A549 (cell line): Measurements from ENCODE around the gene SLAMF8. TPM values are rescaled to one million over a fixed set of nuclear protein-coding genes. Genes with fewer than 3 reads are reported as not detected.

Source experiments
- ATAC-seq, 2 experiments: fragments of 200-7000 bp in 1 of 2; fragments of >200 bp in 1 of 2; cut with Nextera tagmentation in 1 of 2; cut with Tn5 transposase in 1 of 2; 3 replicates each; pipeline versions ENCODE4 v1.8.0 to v1.9.1; 2018 to 2020; ENCODE audit warnings: mild to moderate bottlenecking in 1 of 2, moderate library complexity in 1 of 2
- CTCF ChIA-PET: fragments of 300-600 bp; sonication (Branson Sonifier 250); formaldehyde crosslinking; extraction: SDS; loops from one replicate; lab custom pipeline; 2021; ENCODE audit warnings: antibody characterized with exemption, inconsistent platforms; lab: Yijun Ruan, JAX
- POLR2A ChIA-PET: fragments of 350-600 bp; formaldehyde crosslinking; extraction: SDS; loops from one replicate; lab custom pipeline; 2021; ENCODE audit warnings: antibody characterized with exemption, inconsistent platforms; lab: Yijun Ruan, JAX
- DNase-seq, 2 experiments: peaks; one replicate each; pipeline versions ENCODE4 v3.0.0 to v3.0.0-alpha.2; 2011 to 2016; ENCODE audit warnings: low read depth in 1 of 2, low spot score in 1 of 2
- FAIRE-seq: peaks from 2 replicates; lab custom pipeline; 2011; peaks lifted over from hg19 to GRCh38; lab: Jason Lieb, UNC
- H3K27ac ChIP-seq, 2 experiments: fragments of >200 bp; sonication (Bioruptor Twin); formaldehyde crosslinking; 3 replicates each; pipeline ENCODE4 v1.5.1; 2016 to 2017
- H3K4me1 ChIP-seq: fragments of >200 bp; sonication (Bioruptor Twin); formaldehyde crosslinking; 3 replicates; pipeline ENCODE4 v1.6.1; 2016
- H3K4me2 ChIP-seq: fragments of >200 bp; sonication (Bioruptor Twin); formaldehyde crosslinking; 3 replicates; pipeline ENCODE4 v1.6.1; 2016
- H3K4me3 ChIP-seq: fragments of >200 bp; sonication (Bioruptor Twin); formaldehyde crosslinking; 3 replicates; pipeline ENCODE4 v1.5.1; 2016
- H3K9me3 ChIP-seq: fragments of >200 bp; sonication (Bioruptor Twin); formaldehyde crosslinking; 3 replicates; pipeline ENCODE4 v1.6.1; 2016
- ATOH8 ChIP-seq: fragments of 250-450 bp; sonication (Bioruptor Pico); IDR thresholded peaks from 2 replicates; pipeline ENCODE4 v1.5.0; 2020; ENCODE audit warnings: low read depth, mild to moderate bottlenecking, moderate library complexity
- BCL3 ChIP-seq: fragments of >200 bp; sonication (Bioruptor Twin); formaldehyde crosslinking; IDR thresholded peaks from 3 replicates; pipeline ENCODE4 v1.6.1; 2016
- CBX2 ChIP-seq: fragments of 200-600 bp; sonication (generic); IDR thresholded peaks from 2 replicates; pipeline ENCODE4 v1.6.1; 2016; ENCODE audit warnings: low read depth, mild to moderate bottlenecking, borderline replicate concordance
- CEBPB ChIP-seq, 2 experiments: fragments of >200 bp in 1 of 2; sonication (Bioruptor Twin) in 1 of 2; formaldehyde crosslinking in 1 of 2; IDR thresholded peaks; 2 replicates each; pipeline ENCODE4 v1.6.1; 2012 to 2016
- E2F6 ChIP-seq: IDR thresholded peaks from 2 replicates; pipeline ENCODE4 v1.6.1; 2012; ENCODE audit warnings: low read depth, borderline replicate concordance
- FOSL2 ChIP-seq, 2 experiments: fragments of 450-650 bp in 1 of 2; fragments of >200 bp in 1 of 2; sonication (Bioruptor Twin) in 1 of 2; formaldehyde crosslinking; IDR thresholded peaks; 2 replicates each; pipeline versions ENCODE4 v1.5.0 to v1.6.1; 2016 to 2020; ENCODE audit warnings: mild to moderate bottlenecking in 1 of 2, moderate library complexity in 1 of 2
- FOXS1 ChIP-seq: fragments of 250-450 bp; sonication (Bioruptor Pico); IDR thresholded peaks from 2 replicates; pipeline ENCODE4 v1.5.0; 2020; ENCODE audit warnings: mild to moderate bottlenecking, moderate library complexity
- GATA3 ChIP-seq: IDR thresholded peaks from 2 replicates; pipeline ENCODE4 v1.6.1; 2012; ENCODE audit warnings: borderline replicate concordance
- HEYL ChIP-seq: fragments of 250-450 bp; sonication (Bioruptor Pico); IDR thresholded peaks from 2 replicates; pipeline ENCODE4 v1.8.0; 2021; ENCODE audit warnings: mild to moderate bottlenecking, moderate library complexity
- HOXB13 ChIP-seq: fragments of 250-450 bp; sonication (Bioruptor Pico); IDR thresholded peaks from 2 replicates; pipeline ENCODE4 v1.5.0; 2020; ENCODE audit warnings: low read depth, mild to moderate bottlenecking, moderate library complexity
- HOXB5 ChIP-seq: fragments of 250-450 bp; sonication (Bioruptor Pico); IDR thresholded peaks from 2 replicates; pipeline ENCODE4 v1.5.0; 2020; ENCODE audit warnings: mild to moderate bottlenecking, moderate library complexity
- JUN ChIP-seq, 2 experiments: fragments of >200 bp; sonication (Bioruptor Twin); formaldehyde crosslinking; IDR thresholded peaks; 2 replicates in 1 of 2; 3 replicates in 1 of 2; pipeline ENCODE4 v1.6.1; 2016 to 2017
- JUNB ChIP-seq: fragments of >200 bp; sonication (Bioruptor Twin); formaldehyde crosslinking; IDR thresholded peaks from 2 replicates; pipeline ENCODE4 v1.6.1; 2016
- MAFK ChIP-seq: fragments of 450-650 bp; IDR thresholded peaks from 2 replicates; pipeline ENCODE4 v1.6.1; 2014; ENCODE audit not compliant: partially characterized antibody
- MYC ChIP-seq: IDR thresholded peaks from 2 replicates; pipeline ENCODE4 v1.6.1; 2012; ENCODE audit warnings: mild to moderate bottlenecking, inconsistent platforms, low read length, improper control_type of control experiment, borderline replicate concordance
- NPAS2 ChIP-seq: fragments of 250-450 bp; sonication (Bioruptor Pico); IDR thresholded peaks from 2 replicates; pipeline ENCODE4 v1.8.0; 2022; ENCODE audit warnings: mild to moderate bottlenecking, moderate library complexity, borderline replicate concordance
- PHF8 ChIP-seq: fragments of 200-600 bp; sonication (generic); IDR thresholded peaks from 2 replicates; pipeline ENCODE4 v1.6.1; 2016; ENCODE audit warnings: low read depth, mild to moderate bottlenecking, antibody characterized with exemption, moderate library complexity, borderline replicate concordance
- RCOR1 ChIP-seq: fragments of 150-350 bp; IDR thresholded peaks from 2 replicates; pipeline ENCODE4 v1.6.1; 2014; ENCODE audit warnings: antibody characterized with exemption, low read length, low read depth
- REST ChIP-seq: fragments of 200-600 bp; sonication (generic); IDR thresholded peaks from 2 replicates; pipeline ENCODE4 v1.6.1; 2016; ENCODE audit warnings: antibody characterized with exemption, mild to moderate bottlenecking, moderate library complexity
- RFX5 ChIP-seq: fragments of 450-650 bp; IDR thresholded peaks from 2 replicates; pipeline ENCODE4 v1.7.1; 2014; ENCODE audit warnings: antibody characterized with exemption, mild to moderate bottlenecking, moderate library complexity
- SREBF2 ChIP-seq: fragments of 450-650 bp; IDR thresholded peaks from 2 replicates; pipeline ENCODE4 v1.6.1; 2014; ENCODE audit warnings: mild to moderate bottlenecking, moderate library complexity
- USF2 ChIP-seq: fragments of 450-650 bp; IDR thresholded peaks from 2 replicates; pipeline ENCODE4 v1.6.1; 2014; ENCODE audit warnings: antibody characterized with exemption
- ZC3H11A ChIP-seq: fragments of 450-650 bp; IDR thresholded peaks from 2 replicates; pipeline ENCODE4 v1.6.1; 2014; ENCODE audit warnings: antibody characterized with exemption, mild to moderate bottlenecking
- ZSCAN20 ChIP-seq: fragments of 250-450 bp; sonication (Bioruptor Pico); IDR thresholded peaks from 2 replicates; pipeline ENCODE4 v1.8.0; 2022; ENCODE audit warnings: mild to moderate bottlenecking, moderate library complexity
- WGBS: methylation state at CpG from one replicate; pipeline ENCODE4 v1.1.6; 2017; ENCODE audit errors: missing lambda C conversion rate; 5-methylcytosine and 5-hydroxymethylcytosine counted together
- polyA plus RNA-seq, 4 experiments: library from polyadenylated mRNA; depleted of rRNA in 3 of 4; stranded (reverse); fragments of >200 nt; fragmentation: RNase III in 1 of 4; extraction: RNeasy Plus Mini Kit Qiagen cat#74134 plus additional on column Dnase treatment in 1 of 4; gene quantifications; 2 replicates in 3 of 4; 3 replicates in 1 of 4; pipeline ENCODE4 v1.2.3, GENCODE V29; 2011 to 2017

Gene SLAMF8
- polyA plus RNA-seq, 2 of the 4 experiments (the other 2 are of a cell fraction), result not detected

- DNase-seq (no peak), ATAC-seq (no peak), FAIRE-seq (no peak)
- WGBS, result 71% methylated on average over 3 of the region's 3 CpGs
- H3K4me3 ChIP-seq, result no peak overlapping the region
- TF ChIP-seq MYC (no peak), HOXB5 (CRISPR knock-in tag) (no peak), CBX2 (no peak), ATOH8 (CRISPR knock-in tag) (no peak), BCL3 (no peak), FOXS1 (no peak), USF2 (no peak), REST (no peak), E2F6 (no peak), GATA3 (no peak), MAFK (no peak), RFX5 (no peak), SREBF2 (no peak), CEBPB (IDR thresholded peaks at IDR 0.05) (no peak), ZSCAN20 (CRISPR knock-in tag) (no peak), JUN (IDR thresholded peaks at IDR 0.05) (no peak), JUNB (no peak), ZC3H11A (no peak), NPAS2 (CRISPR knock-in tag) (no peak), PHF8 (no peak)
- TF ChIP-seq, all 56 proteins: peak for 0
- Histone ChIP-seq H3K27ac (no peak overlapping the region), H3K4me1 (no peaks in the 10 kb centered on the region), H3K9me3 (no peaks in the 10 kb centered on the region), H3K4me2 (no peak overlapping the region)
- ChIA-PET CTCF (interaction anchor here (0.8 to 16.7 kb wide), 2 partner anchors 39 to 100 kb away, joined by 3 to 565 read pairs; no protein-coding TSS in a partner anchor), POLR2A (no interaction called here)
These were observed 35.6 kb upstream of the SLAMF8 start for GRCh38 chr1:159791031-159791430.

- DNase-seq, result no peak
These were observed 35.2 kb upstream of the SLAMF8 start for GRCh38 chr1:159791461-159791860.

More at GRCh38 chr1:159791461-159791860, 35.2 kb upstream of the SLAMF8 start:
- FAIRE-seq (no peak), ATAC-seq (no peak)
- ChIA-PET CTCF (interaction anchor here (0.8 to 16.7 kb wide), 2 partner anchors 38 to 100 kb away, joined by 3 to 565 read pairs; no protein-coding TSS in a partner anchor), POLR2A (no interaction called here)
- Histone ChIP-seq H3K4me1 (no peaks in the 10 kb centered on the region), H3K27ac (no peak overlapping the region), H3K9me3 (no peaks in the 10 kb centered on the region), H3K4me2 (no peak overlapping the region), H3K4me3 (no peak overlapping the region)
- TF ChIP-seq RCOR1 (no peak), HEYL (CRISPR knock-in tag) (no peak), HOXB13 (CRISPR knock-in tag) (no peak), NPAS2 (CRISPR knock-in tag) (no peak), FOSL2 (IDR thresholded peaks at IDR 0.05) (no peak), FOSL2 (CRISPR knock-in tag; IDR thresholded peaks at IDR 0.05) (no peak)
- 11% methylated on average over 3 of the region's 3 CpGs for WGBS
